Transverse colon (tissue), 3 donors: ENCODE measurements around the gene CACNA1C.

ENCODE experiments used
- EP300 ChIP-seq: sonication (generic); formaldehyde crosslinking; IDR thresholded peaks from one replicate; pipeline ENCODE4 v1.6.1; 2017; ENCODE audit warnings: antibody characterized with exemption, low read depth
- TF ChIP-seq, protein P1 (sequence below), 5 experiments: fragments of 200-600 bp in 3 of 5; fragments of 450-650 bp in 2 of 5; sonication (generic) in 3 of 5; IDR thresholded peaks; 1 replicate in 2 of 5; 2 replicates in 3 of 5; pipeline ENCODE4 v1.5.1; 2016 to 2017; ENCODE audit warnings: antibody characterized with exemption in 5 of 5, inconsistent platforms in 3 of 5, mild to moderate bottlenecking in 2 of 5, moderate library complexity in 1 of 5

- no peak for TF ChIP-seq EP300
- TF ChIP-seq, protein P1, sequence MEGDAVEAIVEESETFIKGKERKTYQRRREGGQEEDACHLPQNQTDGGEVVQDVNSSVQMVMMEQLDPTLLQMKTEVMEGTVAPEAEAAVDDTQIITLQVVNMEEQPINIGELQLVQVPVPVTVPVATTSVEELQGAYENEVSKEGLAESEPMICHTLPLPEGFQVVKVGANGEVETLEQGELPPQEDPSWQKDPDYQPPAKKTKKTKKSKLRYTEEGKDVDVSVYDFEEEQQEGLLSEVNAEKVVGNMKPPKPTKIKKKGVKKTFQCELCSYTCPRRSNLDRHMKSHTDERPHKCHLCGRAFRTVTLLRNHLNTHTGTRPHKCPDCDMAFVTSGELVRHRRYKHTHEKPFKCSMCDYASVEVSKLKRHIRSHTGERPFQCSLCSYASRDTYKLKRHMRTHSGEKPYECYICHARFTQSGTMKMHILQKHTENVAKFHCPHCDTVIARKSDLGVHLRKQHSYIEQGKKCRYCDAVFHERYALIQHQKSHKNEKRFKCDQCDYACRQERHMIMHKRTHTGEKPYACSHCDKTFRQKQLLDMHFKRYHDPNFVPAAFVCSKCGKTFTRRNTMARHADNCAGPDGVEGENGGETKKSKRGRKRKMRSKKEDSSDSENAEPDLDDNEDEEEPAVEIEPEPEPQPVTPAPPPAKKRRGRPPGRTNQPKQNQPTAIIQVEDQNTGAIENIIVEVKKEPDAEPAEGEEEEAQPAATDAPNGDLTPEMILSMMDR (IDR thresholded peaks at IDR 0.05) = no peak
Measured at GRCh38 chr12:2384029-2384386, 331.2 kb downstream of the CACNA1C start.
